Measurements from ENCODE around the gene DEPDC7.

DNA sequence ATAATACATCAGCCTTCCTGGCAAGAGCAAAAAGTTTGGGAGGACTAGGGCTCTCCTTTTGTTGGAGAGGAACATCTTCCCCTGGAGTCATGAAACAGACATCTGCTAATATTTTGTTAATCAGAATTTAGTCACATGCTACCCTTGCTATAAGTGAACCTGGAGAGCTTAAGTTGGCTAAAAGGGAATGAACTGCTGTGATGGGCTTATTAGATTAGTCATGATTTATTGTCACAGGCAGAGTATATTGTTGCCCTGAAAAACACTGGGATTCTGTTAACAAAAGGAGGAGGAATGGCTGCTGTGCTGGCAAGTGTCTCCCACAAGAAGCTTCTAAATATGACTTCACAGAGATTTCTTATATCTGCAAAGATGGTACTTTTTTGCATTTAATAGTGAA lies 39.7 kb downstream of the DEPDC7 start:
- TF ChIP-seq CTCF (IDR thresholded peaks at IDR 0.05) (no peak), POLR2A (IDR thresholded peaks at IDR 0.05) (no peak)
